Astrocyte of the hippocampus (primary cell): Measurements from ENCODE around the gene RARG.

Source experiments
- DNase-seq: peaks from one replicate; pipeline ENCODE4 v3.0.0; 2011; ENCODE audit warnings: low read depth, low spot score

RARG gene

GRCh38 chr12:53224061-53224896, 7.7 kb downstream of the RARG start:
- peak; percentile 28 for DNase-seq

GRCh38 chr12:53223389-53224060, 8.5 kb downstream of the RARG start:
- peak; percentile 78 for DNase-seq

- peak; percentile 21 for DNase-seq
These were observed 9.2 kb downstream of the RARG start for GRCh38 chr12:53222806-53223261.

DNA sequence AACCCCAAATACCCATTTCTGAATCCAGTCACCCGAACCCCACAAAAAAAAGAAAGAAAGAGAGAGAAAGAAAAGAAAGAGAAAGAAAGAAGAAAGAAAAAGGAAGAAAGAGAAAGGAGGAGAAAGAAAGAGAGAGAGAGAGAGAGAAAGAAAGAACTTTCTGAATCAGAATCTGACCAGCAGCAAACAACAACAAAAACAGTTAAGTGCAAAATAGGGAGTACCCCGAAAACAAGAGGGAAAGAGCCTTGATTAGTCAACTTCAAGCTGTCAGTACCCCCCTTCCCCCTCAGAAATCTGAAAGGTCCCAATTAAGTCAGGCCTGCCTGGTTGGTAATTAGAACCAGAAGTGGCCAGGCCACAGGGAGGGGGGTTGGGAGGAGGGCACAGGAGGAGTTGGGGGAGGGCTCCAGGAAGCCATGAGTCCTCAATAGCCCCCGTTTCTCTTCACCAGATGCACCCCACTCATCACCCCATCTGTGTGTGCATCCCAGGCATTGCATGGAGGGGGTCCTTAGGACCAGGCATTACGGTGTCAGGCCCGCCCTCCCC, 9.8 kb downstream of the RARG start:
- DNase-seq, result peak; percentile 48

DNA sequence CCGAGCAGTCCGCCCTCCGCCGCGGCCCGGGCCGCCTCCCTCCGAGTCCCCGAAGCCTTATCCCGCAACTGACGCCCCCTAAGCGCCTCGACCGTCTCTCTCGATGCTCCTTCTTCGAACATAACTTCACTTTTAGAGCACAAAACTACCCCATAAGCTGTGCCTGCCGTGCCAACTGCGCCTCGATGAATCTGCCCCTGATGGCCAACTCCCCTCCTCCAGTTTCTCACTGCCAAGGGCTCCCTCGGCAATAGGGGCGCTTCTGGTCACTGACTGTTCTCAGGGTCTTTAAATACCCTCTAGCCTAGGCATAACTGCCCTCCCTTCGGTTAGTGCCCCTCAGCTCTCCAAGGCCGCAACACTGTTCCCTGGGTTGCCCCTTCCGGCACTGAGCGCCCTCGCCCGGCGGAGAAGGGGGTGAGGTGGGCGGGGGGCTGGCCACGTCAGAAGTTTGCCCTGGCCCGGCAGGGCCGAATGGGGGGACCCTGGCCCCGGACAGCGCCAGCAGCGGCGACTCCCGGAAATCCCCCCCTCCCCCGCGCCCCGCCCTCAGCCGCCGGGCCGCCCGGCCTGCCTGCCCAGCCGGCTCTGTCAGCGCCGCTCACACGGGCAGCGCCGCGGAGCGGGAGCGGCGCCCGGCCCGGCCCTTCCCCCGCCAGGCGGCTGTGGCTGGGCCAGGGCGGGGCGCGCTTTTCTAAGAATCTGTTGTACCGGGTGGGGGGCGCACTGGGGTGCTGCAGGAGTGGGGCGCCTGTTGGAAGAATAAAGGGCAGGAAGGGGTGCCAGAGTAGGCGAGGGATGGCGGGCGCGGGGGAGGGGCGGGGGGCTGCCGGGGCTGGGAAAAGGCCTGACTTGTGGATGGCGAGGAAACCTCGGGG, 10.6 kb downstream of the RARG start:
- peak; percentile 90 for DNase-seq

GRCh38 chr12:53220694-53221202, 11.3 kb downstream of the RARG start:
- peak; percentile 98 for DNase-seq

DNA sequence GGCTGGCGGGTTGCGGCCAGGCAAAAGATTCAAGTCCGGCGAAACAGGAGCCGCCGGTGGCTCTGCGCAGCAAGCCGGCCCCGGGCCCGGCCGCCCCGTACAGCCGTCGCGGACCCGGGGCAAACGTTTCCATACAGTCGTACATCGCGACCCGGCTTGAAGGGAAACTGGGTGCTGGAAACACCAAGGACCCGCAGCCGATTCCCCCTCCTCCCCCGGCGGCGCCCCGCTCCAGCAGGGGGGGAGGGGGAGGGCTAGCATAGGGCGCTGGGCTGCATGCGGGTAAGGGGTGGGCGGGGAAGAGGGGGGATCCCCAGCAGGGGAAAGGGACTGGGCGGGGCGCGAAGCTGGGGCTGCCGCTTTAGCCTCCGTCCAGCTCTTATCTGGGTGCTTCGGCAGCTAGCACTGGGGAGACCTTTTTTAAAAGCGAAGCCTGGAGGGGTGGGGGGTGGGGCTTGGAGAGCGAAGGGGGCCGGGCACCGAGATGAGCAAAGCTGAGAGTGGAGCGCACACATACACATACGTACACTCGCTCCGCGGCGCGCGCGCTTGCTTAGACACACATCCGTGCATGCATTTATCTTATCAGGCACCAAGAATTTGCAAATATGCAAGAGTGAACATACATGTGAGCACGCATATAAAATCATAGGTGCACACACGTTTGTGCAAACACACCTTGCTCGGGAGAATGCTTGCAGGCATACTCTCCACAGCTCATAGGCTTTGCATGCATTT, 11.9 kb downstream of the RARG start:
- DNase-seq, result peak; percentile 77

- peak; percentile 73 for DNase-seq
These were observed 12.6 kb downstream of the RARG start for GRCh38 chr12:53219292-53219955.

DNA sequence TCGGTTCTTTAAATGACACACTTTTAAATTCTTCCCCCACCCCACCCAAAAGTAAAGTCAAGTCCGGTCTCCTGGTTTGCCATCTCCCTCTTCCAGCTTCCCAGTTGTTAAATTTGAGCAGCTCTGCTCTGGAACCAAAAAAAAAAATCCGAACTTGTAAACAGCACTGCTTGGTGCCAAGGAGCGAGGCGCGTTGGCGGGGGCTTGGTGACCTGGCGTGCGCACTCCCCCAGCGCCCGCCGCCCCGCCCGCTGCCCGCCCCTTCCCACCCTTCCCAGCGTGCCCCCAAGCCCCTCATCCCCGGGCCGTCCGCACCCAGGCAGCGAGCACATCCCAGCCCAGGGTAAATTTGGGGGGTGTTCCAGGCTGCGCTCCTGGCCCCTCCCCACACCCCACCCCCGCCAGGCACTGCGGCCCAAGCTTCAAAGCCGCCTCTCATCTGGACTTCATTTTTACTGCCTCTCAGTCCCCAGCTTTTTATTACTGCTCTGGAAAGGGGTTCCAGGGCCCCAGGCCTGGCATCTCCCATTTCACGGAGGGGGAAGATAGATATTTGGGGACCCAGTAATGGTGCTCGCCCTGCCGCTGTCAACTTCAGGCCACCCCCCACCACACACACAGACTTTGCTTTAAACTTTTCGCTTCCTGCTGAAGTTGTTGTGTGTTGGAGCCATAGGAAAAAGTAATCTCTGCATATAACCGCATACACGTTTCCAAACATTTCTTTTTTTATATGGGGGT, 13.3 kb downstream of the RARG start:
- DNase-seq, result no peak

- DNase-seq, result no peak
These were observed 14.1 kb downstream of the RARG start for GRCh38 chr12:53217931-53218307.

- no peak for DNase-seq
These were observed 14.7 kb downstream of the RARG start for GRCh38 chr12:53217051-53217930.

DNA sequence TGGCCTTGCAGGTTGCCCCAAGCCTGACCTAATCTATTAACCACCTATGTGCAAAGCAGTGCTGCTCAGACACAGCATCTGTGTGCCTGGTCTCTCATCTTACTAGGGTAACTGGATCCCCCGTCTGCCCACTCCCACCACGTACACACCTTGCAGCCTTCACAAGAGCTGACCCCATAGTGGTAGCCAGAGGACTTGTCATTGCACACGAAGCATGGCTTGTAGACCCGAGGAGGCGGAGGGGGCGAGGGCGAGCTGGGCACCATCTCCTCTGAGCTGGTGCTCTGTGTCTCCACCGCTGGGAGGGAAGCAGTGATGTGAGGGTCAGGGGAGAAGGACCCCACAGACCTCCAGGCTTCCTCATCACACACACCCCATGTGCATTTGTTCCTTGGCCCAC, 16.5 kb downstream of the RARG start:
- DNase-seq, result no peak

GRCh38 chr12:53214687-53215455, 17.1 kb downstream of the RARG start:
- DNase-seq, result no peak

DNA sequence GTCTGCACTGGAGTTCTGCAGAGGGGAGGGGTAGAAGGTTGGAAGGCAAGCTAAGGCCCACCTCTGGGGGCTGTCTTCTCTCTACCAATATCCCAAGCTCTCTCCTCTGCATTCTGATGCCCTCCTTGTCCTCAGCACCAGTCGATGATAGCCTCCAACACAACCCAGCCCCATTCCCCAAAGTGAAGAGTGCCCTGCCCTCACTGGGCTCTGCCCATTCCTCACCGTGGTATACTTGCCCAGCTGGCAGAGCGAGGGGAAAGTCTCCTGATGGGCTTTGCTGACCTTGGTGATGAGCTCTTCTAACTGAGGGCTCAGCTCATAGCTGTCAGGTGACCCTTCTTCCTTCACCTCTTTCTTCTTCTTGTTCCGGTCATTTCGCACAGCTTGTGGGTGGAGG, 17.8 kb downstream of the RARG start:
- DNase-seq, result no peak

- peak; percentile 89 for DNase-seq
These were observed 18.7 kb downstream of the RARG start for GRCh38 chr12:53213348-53213747.

DNA sequence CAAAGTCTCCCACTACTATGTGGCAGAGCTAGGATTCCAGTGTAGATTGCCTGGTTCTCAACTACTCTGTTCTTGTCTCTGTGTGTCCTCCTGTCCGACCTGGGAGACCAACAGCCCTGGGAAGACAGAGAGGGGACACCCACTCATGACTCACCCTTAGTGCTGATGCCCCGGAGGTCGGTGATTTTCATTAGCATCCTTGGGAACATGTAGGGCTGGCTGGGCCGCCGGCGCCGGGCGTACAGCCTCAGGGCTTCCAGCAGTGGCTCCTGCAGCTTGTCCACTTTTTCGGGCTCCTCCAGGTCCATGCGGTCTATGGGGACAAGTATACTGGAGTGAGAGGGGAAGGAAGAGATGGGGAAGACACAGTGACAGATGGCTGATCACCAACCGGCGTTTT, 19.1 kb downstream of the RARG start:
- DNase-seq, result no peak

GRCh38 chr12:53211476-53212381, 20.3 kb downstream of the RARG start:
- no peak for DNase-seq
